ENCODE data around the gene C16orf82.

Gene C16orf82

DNA sequence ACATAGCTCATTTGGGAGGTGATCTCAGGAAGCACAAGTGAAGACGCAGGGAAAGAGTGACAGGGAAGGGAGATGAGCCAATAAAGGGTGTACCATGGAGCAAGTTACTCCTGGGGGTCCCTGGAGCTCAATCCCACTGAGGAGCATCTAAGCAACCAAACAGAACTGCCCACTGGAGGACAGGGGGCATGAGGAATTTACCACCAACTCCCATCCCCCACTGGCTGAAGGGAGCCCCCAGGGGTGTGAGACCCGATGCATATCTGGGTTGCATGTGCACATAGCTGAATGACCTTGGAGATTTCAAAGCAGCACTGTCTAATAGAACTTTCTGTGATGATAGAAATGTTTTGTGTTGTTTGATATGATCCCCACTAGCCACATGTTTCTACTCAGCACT is 29.6 kb downstream of the C16orf82 start:
- DNase-seq, result no peak

DNA sequence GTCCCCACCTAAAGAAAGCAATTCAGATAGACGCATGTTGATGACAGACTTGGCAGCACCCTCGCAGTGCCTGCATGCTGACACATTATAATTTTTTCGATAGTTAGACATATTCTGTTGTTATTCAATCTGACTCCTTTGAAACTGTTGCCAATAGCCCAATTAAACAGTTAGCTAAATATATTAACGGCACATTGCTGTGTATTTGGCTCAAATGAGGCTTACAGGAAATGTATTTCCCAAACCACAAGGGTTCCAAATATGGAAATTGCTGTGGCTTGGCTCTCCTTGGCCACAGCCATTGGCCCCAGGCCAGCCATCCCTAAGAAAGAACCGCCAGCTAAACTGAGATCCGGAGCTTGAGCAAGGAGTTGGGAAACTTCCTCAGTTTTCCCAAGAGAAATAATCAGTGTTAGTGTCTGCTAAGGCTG is 31.1 kb downstream of the C16orf82 start:
- DNase-seq, result no peak

DNA sequence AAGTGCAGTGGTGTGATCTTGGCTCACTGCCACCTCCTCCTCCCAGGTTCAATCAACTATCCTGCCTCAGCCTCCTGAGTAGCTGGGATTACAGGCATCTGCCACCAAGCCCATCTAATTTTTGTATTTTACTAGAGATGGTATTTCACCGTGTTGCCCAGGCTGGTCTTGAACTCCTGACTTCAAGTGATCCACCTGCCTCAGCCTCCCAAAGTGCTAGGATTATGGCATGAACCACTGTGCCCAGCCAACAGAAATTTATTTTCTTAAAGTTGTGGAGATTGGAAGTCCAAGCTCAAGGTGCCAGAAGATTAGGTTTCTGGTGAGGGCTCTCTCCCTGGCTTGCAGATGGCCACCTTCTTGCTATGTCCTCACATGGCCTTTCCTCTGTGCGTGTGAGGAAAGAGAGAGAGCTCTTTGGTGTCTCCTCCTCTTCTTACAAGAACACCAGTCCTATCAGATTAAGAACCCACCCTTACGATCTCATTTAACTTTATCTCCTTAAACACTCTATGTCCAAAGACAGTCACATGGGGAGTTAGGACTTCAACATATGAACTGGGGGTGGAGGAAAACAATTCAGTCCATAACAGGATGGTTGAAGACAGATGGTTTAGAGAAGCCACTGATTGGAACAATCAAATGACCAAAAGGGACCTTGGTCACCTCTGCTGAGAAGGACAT is 31.8 kb downstream of the C16orf82 start:
- DNase-seq, result no peak

DNA sequence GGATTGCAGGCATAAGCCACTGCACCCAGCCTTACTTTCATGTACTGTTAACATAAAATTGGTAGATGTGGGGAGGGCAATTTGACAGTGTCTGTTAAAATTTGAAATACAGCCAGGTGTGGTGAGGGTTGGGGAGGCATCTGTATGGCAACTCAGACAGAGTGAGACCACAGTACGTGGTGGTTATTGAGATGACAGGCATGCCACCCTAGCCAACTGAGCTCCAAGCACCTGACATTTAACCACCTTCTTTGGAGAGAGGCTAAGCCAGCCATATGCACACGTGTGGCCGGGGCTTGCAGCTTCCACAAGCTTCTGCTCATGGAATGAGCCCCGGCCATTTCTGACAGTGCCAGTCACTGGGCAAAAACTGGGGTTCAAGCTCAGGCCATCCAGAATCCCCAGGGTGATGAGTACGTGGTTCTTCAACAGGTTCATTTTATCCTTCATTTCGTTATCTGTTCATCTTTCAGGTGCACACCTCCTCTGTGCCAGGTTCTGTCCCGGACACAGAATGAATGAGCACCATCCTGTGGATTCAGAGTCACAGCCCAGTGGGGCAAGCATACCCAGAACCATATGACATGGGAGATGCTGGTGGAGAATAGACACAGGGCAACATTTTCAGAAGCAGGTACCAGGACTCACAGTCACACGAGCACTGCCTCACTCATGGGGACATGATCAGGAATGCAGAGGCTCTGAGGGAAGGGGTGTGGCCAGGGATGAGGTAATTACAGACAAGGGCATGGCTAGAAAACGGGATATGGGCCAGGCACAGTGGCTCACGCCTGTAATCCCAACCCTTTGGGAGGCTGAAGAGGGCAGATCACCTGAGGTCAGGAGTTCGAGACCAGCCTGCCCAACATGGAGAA is 36.2 kb downstream of the C16orf82 start:
- no peak for DNase-seq

DNA sequence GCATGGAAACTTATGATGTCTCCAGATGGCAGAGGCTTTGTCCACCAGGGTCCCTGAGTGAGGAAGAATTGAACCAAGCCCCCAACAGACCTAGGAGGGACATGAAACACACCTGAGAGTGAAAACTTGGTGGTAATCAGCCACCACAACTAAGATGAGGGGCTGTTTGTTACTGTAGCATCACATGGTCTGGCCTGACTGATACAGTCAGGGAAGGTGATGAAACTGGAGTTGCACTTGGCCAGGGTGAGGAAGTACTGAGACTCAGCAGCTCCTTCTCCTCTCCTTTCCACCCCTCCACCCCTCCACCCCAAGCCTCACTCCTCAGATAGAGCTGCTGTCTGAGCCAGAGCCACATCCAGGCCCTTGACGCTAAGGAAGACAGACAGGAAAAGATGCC is 37.2 kb downstream of the C16orf82 start:
- DNase-seq, result no peak

DNA sequence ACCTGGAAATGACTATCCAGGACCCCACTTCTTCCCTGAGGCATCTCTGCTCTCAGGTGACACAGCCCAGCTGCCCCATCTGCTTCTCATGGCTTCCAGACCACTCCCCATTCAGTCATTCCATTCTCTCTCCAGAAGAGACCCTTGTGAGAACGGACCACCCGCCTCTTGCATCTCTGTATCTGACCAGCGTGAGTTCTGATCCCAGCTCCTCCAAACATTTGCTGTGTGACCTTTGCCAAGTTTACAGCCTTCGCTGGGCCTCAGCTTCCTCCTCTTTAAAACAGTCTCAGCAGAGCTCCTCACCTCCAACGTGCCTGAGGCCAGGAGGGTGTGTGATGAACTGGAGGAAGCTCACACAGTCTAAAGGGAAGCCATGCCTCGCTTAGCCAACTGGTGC is 39.6 kb downstream of the C16orf82 start:
- DNase-seq, result no peak

DNA sequence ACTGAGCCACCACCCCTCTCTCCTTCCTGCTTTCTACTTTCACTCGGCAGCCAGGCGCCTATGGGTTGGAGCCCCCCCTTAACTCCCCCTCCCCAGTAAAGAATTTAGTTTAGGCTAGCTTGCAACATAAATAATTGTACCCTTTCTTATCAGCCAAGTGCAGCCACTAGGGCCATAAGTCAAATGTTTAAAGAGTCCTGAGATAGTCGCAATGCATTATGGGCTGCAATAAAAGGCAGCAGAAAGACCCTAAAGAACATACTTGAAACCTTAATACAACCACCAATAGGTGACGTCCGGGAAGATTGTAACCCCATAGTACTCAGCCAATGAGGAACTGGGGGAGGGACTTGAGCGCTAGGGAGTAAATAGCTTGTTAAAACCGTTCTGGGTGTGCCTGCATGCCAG is 40.5 kb downstream of the C16orf82 start:
- DNase-seq, result no peak

DNA sequence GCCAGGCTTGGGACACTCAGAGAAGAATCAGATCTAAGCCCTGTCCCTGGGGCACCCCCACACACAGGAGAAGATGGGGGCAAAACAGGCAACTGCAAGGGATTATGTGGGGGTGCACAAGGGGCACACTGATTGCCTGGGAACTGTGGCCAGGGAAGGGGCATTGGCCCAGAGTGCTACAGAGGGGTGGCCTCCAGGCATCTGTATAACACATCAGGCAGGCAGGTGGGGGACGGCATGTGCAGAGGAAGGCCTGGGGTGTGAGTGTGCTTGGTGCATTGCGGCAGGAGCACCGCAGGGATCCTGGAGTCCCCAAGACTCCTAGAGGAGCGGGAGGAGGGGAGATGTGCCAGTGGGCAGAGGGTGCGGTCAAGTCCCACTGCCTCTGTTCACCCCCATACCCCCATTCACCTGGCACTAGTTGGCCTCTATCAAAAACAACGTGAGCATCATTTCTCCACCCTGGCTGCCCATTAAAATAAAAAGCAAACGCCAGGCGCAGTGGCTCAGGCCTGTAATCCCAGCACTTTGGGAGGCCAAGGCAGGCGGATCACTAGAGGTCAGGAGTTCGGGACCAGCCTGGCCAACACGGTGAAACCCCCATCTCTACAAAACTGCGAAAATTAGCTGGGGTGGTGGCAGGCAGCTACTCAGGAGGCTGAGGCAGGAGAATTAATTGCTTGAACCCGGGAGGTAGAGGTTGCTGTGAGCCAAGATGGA is 41.5 kb downstream of the C16orf82 start:
- no peak for DNase-seq

DNA sequence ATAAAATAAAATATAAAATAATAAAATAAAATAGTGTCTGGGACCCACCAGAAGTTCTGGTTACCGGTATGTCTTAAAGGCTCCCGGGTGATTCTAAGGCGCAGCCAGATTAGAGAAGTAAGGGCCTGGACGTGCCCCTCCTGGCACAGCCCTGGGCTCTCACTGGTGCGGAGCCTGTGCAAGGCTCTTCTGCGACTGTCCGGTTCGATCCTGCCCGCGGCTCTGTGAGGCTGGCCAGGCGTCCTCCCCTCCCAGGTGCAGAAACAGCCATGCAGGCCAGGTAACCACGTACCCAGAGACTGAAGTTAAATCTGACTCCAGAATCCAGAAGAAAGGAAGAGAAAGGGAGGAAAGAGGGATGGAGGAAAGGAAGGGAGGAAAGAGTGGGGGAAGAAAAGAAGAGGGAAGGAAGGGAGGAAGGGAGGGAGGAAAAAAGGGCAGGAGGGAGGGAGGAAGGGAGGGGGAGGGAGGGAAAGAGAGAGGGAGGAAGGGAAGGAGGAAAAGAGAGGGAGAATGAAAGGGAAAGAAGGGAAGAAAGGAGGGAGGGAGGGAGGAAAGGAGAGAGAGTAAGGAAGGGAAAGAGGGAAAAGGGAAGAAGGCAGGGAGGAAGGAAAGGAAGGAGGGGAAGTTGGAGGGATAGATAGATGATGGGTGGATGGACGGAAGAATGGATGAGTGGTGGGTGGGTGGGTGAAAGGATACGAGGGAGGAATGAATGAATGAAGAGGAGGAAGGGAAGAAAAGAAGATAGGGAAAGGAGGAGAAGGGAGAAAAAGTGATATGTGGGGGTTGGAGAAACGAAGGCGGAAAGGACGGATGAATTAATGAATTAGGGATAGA is 42.3 kb downstream of the C16orf82 start:
- DNase-seq, result no peak

DNA sequence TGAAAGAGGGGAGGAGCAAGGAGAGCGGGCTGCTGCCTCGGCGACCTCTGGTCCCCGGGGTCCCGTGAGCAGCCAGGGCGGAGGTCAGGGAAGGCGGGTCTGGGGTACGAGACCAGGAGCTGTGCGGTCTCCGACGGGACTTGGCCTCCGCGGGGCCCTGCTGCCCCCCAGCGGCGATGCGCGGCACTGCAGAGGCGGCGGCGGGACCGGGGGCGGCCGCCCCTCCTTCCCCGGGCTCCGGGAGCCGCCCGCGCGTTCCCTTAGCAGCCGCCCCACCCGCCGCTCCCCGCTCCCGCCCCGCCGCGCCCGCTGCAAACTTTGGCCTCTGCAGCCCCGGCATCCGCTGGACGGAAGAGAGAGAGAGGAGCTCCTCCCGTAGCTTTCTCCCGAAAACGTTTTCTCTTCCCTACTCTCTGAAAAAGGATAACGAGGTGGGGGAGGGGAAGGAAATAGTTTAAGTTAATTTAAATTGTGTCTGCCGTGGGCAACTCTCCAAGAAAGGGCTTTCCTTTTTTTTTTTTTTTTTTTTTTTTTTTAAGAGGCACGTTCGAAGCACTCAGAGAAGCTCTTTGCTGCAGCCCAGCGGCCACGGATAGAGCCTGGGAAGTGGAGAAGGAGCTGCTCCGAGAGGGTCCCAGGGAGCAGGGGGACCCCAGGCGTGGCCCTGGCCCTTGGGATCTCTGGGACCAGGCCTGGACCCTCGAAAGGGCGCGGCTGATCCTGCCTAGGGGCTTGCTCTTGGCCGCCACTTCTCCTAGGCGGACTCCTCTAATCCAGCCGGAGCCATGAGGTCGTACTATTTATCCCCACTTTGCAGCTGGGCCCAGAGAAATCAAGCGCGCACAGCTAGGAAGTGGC is 43.2 kb downstream of the C16orf82 start:
- peak; percentile 58 for DNase-seq

DNA sequence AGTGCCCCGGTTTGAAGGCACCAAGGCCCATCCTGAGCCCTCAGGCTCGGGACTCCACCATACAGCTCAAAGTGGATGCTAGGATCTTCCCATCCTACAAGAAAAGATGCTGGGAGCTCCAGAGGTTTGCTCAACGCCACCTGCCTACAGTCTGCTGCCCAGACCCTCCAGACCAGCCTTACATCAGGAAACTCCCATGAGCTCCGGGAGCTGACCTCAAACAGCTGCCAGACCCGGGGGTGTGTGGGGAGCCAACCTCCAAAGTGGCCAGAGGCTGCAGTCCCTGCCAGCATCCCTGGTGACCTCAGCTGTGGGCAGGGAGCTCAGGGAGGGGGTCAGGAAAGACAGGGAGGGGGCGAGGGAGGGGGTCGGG is 43.8 kb downstream of the C16orf82 start:
- DNase-seq, result no peak

DNA sequence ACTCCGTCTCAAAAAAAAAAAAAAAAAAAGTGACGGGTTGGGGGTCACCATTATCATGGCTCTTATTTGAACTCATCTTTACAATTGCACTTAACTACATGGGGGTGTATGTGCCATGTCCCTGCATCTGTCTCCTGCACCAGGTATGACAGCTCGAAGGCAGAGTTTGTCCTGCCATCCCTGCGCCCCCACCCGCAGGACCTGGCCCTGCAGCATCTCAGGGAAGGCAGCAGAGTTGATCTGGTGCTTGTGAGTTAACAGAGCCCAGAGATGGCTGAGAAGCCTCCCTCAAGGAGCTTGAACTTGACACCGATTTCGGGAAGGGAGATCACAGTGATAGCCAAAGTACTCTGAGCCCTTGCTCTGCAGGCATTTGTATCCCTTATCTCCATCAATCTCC is 44.8 kb downstream of the C16orf82 start:
- no peak for DNase-seq

DNA sequence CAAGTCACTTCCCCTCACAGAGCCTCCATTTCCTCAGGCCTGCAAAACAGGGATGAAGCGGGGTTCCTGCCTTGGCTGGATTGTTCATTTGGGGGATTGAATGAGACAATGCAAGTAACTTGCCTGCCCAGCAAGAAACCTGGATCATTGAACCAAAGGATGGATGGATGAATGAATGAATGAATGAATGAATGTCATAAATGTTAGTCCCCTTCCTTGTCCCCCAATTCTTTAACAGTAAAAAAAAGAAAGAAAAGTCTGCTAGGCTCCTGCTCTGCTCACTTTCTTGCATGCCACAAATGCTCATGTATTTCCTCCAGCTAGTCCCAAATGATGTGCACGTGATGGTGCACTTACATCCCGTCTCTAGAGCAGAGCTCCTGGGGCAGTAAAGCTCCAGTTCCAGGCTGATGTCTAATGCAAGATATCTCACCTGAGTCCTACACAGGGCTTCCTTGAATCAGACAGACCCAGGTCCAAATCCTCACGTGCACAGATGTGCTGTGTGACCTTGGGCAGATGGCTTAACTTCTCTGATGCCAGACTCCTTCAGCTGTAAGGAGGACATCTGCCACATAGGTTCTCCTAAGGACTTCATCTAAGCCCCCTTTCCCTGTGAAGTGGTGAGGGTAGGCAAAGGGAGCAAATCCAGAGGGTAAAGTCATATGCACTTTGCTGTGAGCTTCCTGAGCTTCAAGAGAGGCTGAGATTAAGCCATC is 45.5 kb downstream of the C16orf82 start:
- no peak for DNase-seq

DNA sequence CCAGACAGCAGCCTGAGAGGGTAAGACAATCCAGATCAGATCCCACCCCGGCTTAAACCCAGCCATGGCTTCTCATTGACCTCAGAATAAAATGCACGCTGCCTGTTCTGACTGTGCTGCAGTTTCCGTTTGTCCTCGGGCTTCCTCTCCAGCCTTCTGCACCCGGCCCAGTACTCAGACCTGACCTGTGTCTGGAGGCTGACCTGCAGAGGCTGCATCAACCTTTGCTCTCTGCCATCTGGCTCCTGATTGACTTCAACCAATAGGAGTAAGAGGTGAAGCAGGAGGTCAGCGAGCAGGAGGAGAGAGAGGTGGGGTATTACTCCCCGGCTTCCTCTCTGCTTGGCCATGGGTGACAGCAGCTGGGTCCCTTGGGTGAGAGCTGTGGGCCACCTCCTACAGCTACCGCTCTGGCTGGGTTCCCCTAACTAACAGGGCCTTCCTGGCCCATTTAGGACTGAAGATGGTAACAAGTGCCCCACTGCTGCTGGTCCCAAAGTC is 46.7 kb downstream of the C16orf82 start:
- DNase-seq, result no peak

DNA sequence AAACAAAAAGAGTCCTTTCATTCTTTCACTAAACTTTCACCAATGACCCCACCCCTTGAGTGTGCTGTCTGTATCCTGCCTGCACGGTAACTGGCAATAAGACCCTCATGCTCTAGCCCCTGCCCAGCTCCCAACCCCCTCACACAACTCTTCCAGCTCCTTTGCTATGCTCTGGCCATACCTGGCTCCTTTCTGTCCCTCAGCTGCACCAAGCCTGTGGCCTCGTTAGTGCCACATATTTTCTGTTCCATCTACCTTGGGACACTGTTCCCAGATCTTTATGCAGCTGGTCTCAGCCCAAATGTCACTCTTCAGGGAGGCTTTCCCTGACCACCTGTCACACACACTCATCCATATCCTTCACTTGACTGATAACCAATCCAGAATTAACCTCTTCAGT is 47.3 kb downstream of the C16orf82 start:
- no peak for DNase-seq

DNA sequence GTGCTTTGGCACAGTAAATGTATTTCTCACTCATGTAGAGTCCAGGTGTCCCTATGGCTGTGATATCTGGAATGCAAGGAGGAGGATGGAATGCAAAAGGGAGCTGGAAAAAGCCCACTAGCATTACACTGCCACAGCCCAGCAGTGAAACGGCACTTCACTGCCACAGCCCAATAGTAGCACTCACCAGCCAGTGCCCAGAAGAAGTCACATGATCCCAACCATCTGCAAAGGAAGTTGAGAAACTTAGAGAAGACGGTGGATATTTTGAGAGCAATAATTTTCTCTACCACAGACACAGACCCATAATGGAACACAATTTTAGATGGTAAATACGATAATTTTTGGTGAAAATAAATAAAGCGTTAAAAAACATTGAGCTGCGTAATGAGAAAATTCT is 51.8 kb downstream of the C16orf82 start:
- no peak for DNase-seq
